CD4-positive, alpha-beta T cell treated with Interferon alpha-2 for 1 hour (primary cell): Measurements from ENCODE around the gene PIP4K2A.
A peak's percentile ranks its signal among the peaks of the same experiment; 100 is the strongest.

Experiments used
- DNase-seq, 2 donors: peaks; one replicate each; pipeline ENCODE4 v3.0.0-alpha.2; 2020 to 2022

Gene PIP4K2A

GRCh38 chr10:22589851-22590514 lies 124.4 kb downstream of the PIP4K2A start:
- DNase-seq = no peak

- no peak for DNase-seq
These were observed 125.9 kb downstream of the PIP4K2A start for GRCh38 chr10:22588462-22588861.

- DNase-seq = no peak
These were observed 130.7 kb downstream of the PIP4K2A start for GRCh38 chr10:22583683-22584082.

- DNase-seq = no peak
These were observed 132.9 kb downstream of the PIP4K2A start for GRCh38 chr10:22581461-22581860.

- DNase-seq = no peak
These were observed 133.7 kb downstream of the PIP4K2A start for GRCh38 chr10:22580711-22581110.

GRCh38 chr10:22579826-22580225 lies 134.6 kb downstream of the PIP4K2A start:
- no peak for DNase-seq

- peak in 1 of 2 donors; percentile 56 for DNase-seq
These were observed 140.4 kb downstream of the PIP4K2A start for GRCh38 chr10:22573820-22574569.

GRCh38 chr10:22570733-22571430 lies 143.5 kb downstream of the PIP4K2A start:
- DNase-seq = peak in 1 of 2 donors; percentile 51

- peak in 1 of 2 donors; percentile 10 for DNase-seq
These were observed 144.1 kb downstream of the PIP4K2A start for GRCh38 chr10:22570234-22570633.

GRCh38 chr10:22568928-22569327 lies 145.4 kb downstream of the PIP4K2A start:
- DNase-seq = no peak

GRCh38 chr10:22564060-22564459 lies 150.3 kb downstream of the PIP4K2A start:
- DNase-seq = no peak

- DNase-seq = no peak
These were observed 152.5 kb downstream of the PIP4K2A start for GRCh38 chr10:22561909-22562308.

- no peak for DNase-seq
These were observed 153.5 kb downstream of the PIP4K2A start for GRCh38 chr10:22560913-22561239.

GRCh38 chr10:22560096-22560912 lies 154.1 kb downstream of the PIP4K2A start:
- DNase-seq = no peak

- DNase-seq = no peak
These were observed 157.1 kb downstream of the PIP4K2A start for GRCh38 chr10:22557321-22557720.

GRCh38 chr10:22556774-22557173 lies 157.6 kb downstream of the PIP4K2A start:
- DNase-seq = no peak

GRCh38 chr10:22554461-22555182 lies 159.8 kb downstream of the PIP4K2A start:
- no peak for DNase-seq

GRCh38 chr10:22553452-22553995 lies 160.9 kb downstream of the PIP4K2A start:
- no peak for DNase-seq

GRCh38 chr10:22552888-22553378 lies 161.4 kb downstream of the PIP4K2A start:
- DNase-seq = no peak

GRCh38 chr10:22551681-22552365 lies 162.6 kb downstream of the PIP4K2A start:
- no peak for DNase-seq

- DNase-seq = peak; percentile 59 to 72
These were observed 163.6 kb downstream of the PIP4K2A start for GRCh38 chr10:22550732-22551131.
